OCI-LY1 (cell line): ENCODE data around the gene MRPL14.

ENCODE experiments used
- H2AFZ ChIP-seq: fragments of 200-600 bp; sonication (generic), shearing (Covaris generic); 2 replicates; pipeline ENCODE4 v1.6.0; 2014; ENCODE audit warnings: antibody characterized with exemption, mild to moderate bottlenecking, low read length
- H3F3A ChIP-seq: fragments of 200-600 bp; sonication (generic), shearing (Covaris generic); 2 replicates; pipeline ENCODE4 v1.6.0; 2014; ENCODE audit warnings: mild to moderate bottlenecking, antibody characterized with exemption, low read length, moderate library complexity; ENCODE audit not compliant: insufficient read depth
- H3K27ac ChIP-seq: fragments of 200-600 bp; sonication (generic); 2 replicates; pipeline ENCODE4 v1.5.1; 2014; ENCODE audit warnings: low read length, mixed run types, mild to moderate bottlenecking, low read depth; ENCODE audit not compliant: poor library complexity, severe bottlenecking
- H3K27me3 ChIP-seq: fragments of 200-600 bp; sonication (generic); 2 replicates; pipeline ENCODE4 v1.6.0; 2014; ENCODE audit warnings: antibody characterized with exemption, mild to moderate bottlenecking, low read length, moderate library complexity; ENCODE audit not compliant: insufficient read depth
- H3K36me3 ChIP-seq: fragments of 200-600 bp; sonication (generic); 2 replicates; pipeline ENCODE4 v1.6.1; 2014; ENCODE audit warnings: mild to moderate bottlenecking, antibody characterized with exemption, low read length, moderate library complexity, mixed read lengths; ENCODE audit not compliant: insufficient read depth
- H3K4me1 ChIP-seq: fragments of 200-600 bp; sonication (generic); 2 replicates; pipeline ENCODE4 v1.5.1; 2014; ENCODE audit warnings: mild to moderate bottlenecking, low read length, moderate library complexity; ENCODE audit not compliant: insufficient read depth, severe bottlenecking
- H3K4me2 ChIP-seq: fragments of 200-600 bp; sonication (generic), shearing (Covaris generic); 2 replicates; pipeline ENCODE4 v1.6.1; 2014; ENCODE audit warnings: low read length
- H3K4me3 ChIP-seq: fragments of 200-600 bp; sonication (generic); 2 replicates; pipeline ENCODE4 v1.5.1; 2014; ENCODE audit warnings: low read length, low read depth, mild to moderate bottlenecking, mixed read lengths; ENCODE audit not compliant: poor library complexity, severe bottlenecking
- H3K79me2 ChIP-seq: fragments of 200-600 bp; shearing (Covaris generic); 2 replicates; pipeline ENCODE4 v1.6.1; 2016; ENCODE audit warnings: mixed run types, low read length, mixed read lengths; ENCODE audit not compliant: insufficient read depth
- H3K9ac ChIP-seq: fragments of 200-600 bp; sonication (generic), shearing (Covaris generic); 2 replicates; pipeline ENCODE4 v1.6.1; 2014; ENCODE audit warnings: mild to moderate bottlenecking, low read length, mixed read lengths
- H3K9me2 ChIP-seq: fragments of 200-600 bp; sonication (generic), shearing (Covaris generic); 2 replicates; pipeline ENCODE4 v1.6.1; 2014; ENCODE audit warnings: low read depth, mild to moderate bottlenecking, low read length, mixed read lengths
- H3K9me3 ChIP-seq: fragments of 200-600 bp; shearing (Covaris generic); 2 replicates; pipeline ENCODE4 v1.6.1; 2014; ENCODE audit warnings: low read length, mixed read lengths
- H4K20me1 ChIP-seq: fragments of 200-600 bp; sonication (generic), shearing (Covaris generic); 2 replicates; pipeline ENCODE4 v1.6.0; 2016; ENCODE audit warnings: mild to moderate bottlenecking, low read length; ENCODE audit not compliant: insufficient read depth
- CTCF ChIP-seq: fragments of 200-600 bp; sonication (generic), shearing (Covaris generic); IDR thresholded peaks from 2 replicates; pipeline ENCODE4 v1.5.1; 2017; ENCODE audit warnings: mild to moderate bottlenecking, antibody characterized with exemption, low read length, moderate library complexity, mixed read lengths
- EZH2 ChIP-seq: fragments of 200-600 bp; sonication (generic), shearing (Covaris generic); IDR thresholded peaks from 2 replicates; pipeline ENCODE4 v1.8.0; 2017; ENCODE audit warnings: borderline replicate concordance, mixed run types, mild to moderate bottlenecking, antibody characterized with exemption, low read length, moderate library complexity, mixed read lengths

Gene MRPL14

GRCh38 chr6:44167567-44167966, 40.3 kb upstream of the MRPL14 start:
- no peak for TF ChIP-seq CTCF
- no peak for TF ChIP-seq EZH2

GRCh38 chr6:44166591-44167184, 39.4 kb upstream of the MRPL14 start:
- Histone ChIP-seq H4K20me1 (no peaks in the 10 kb centered on the region), H3K27me3 (peaks cover 11% of the 10 kb centered on the region; the same call in 1 of the 2 replicates), H3K27ac (no peak overlapping the region), H3K4me1 (peaks cover 6% of the 10 kb centered on the region), H3K9me3 (no peaks in the 10 kb centered on the region), H3K9me2 (no peaks in the 10 kb centered on the region), H3K9ac (no peak overlapping the region), H3F3A (no peaks in the 10 kb centered on the region), H3K4me3 (no peak overlapping the region), H3K36me3 (no peaks in the 10 kb centered on the region), H3K4me2 (no peak overlapping the region), H2AFZ (no peak overlapping the region), H3K79me2 (no peaks in the 10 kb centered on the region)
- TF ChIP-seq EZH2: no peak
- TF ChIP-seq CTCF: no peak

More at GRCh38 chr6:44167567-44167966, 40.3 kb upstream of the MRPL14 start:
- Histone ChIP-seq H3K9me2 (no peaks in the 10 kb centered on the region), H3K4me3 (no peak overlapping the region), H3K4me1 (peaks cover 6% of the 10 kb centered on the region), H2AFZ (no peak overlapping the region), H4K20me1 (no peaks in the 10 kb centered on the region), H3K4me2 (no peak overlapping the region), H3K79me2 (no peaks in the 10 kb centered on the region), H3K27ac (no peak overlapping the region), H3K36me3 (no peaks in the 10 kb centered on the region), H3K9ac (no peak overlapping the region), H3F3A (no peaks in the 10 kb centered on the region), H3K9me3 (no peaks in the 10 kb centered on the region), H3K27me3 (peaks cover 11% of the 10 kb centered on the region; the same call in 1 of the 2 replicates)

GRCh38 chr6:44166116-44166515, 38.9 kb upstream of the MRPL14 start:
- Histone ChIP-seq H3K4me3 (no peak overlapping the region), H3K9me3 (no peaks in the 10 kb centered on the region), H3K9me2 (no peaks in the 10 kb centered on the region), H3F3A (no peaks in the 10 kb centered on the region), H3K4me2 (no peak overlapping the region), H3K79me2 (no peaks in the 10 kb centered on the region), H2AFZ (no peak overlapping the region), H3K4me1 (peaks cover 6% of the 10 kb centered on the region), H3K27ac (no peak overlapping the region), H3K27me3 (peaks cover 9% of the 10 kb centered on the region; the same call in 1 of the 2 replicates), H4K20me1 (no peaks in the 10 kb centered on the region), H3K36me3 (no peaks in the 10 kb centered on the region), H3K9ac (no peak overlapping the region)
- TF ChIP-seq EZH2: no peak
- TF ChIP-seq CTCF: no peak
